A673 (cell line): Measurements from ENCODE around the gene GLMN.

Source experiments
- CTCF ChIP-seq: fragments of 300-800, 200-600 bp; sonication (generic); conservative IDR thresholded peaks from 2 replicates; pipeline ENCODE4 v1.5.1; 2017; ENCODE audit warnings: low read depth, mild to moderate bottlenecking, antibody characterized with exemption, low read length, moderate library complexity, mixed read lengths
- EZH2 ChIP-seq: fragments of 200-600 bp; sonication (generic); IDR thresholded peaks from 2 replicates; pipeline ENCODE4 v1.6.1; 2017; ENCODE audit warnings: borderline replicate concordance, low read depth, mild to moderate bottlenecking, mixed read lengths, antibody characterized with exemption, low read length; ENCODE audit not compliant: poor library complexity, severe bottlenecking

- TF ChIP-seq CTCF (no peak), EZH2 (no peak)
Observed at GRCh38 chr1:92315766-92316599, 17.2 kb upstream of the GLMN start.
